GM12865 (cell line): ENCODE data around the gene NFIX.

ENCODE experiments used
- DNase-seq: peaks from one replicate; pipeline ENCODE4 v3.0.0; 2010; ENCODE audit warnings: low read depth
- H3K4me3 ChIP-seq: 2 replicates; pipeline ENCODE4 v1.5.1; 2011; ENCODE audit warnings: mild to moderate bottlenecking, low read depth, low read length, control low read depth
- TF ChIP-seq, protein P1 (sequence below): IDR thresholded peaks from 2 replicates; pipeline ENCODE4 v1.5.1; 2011; ENCODE audit warnings: low read length, control low read depth, low read depth, inconsistent platforms; ENCODE audit not compliant: insufficient read depth; ENCODE audit errors: missing control alignments

NFIX gene

DNA sequence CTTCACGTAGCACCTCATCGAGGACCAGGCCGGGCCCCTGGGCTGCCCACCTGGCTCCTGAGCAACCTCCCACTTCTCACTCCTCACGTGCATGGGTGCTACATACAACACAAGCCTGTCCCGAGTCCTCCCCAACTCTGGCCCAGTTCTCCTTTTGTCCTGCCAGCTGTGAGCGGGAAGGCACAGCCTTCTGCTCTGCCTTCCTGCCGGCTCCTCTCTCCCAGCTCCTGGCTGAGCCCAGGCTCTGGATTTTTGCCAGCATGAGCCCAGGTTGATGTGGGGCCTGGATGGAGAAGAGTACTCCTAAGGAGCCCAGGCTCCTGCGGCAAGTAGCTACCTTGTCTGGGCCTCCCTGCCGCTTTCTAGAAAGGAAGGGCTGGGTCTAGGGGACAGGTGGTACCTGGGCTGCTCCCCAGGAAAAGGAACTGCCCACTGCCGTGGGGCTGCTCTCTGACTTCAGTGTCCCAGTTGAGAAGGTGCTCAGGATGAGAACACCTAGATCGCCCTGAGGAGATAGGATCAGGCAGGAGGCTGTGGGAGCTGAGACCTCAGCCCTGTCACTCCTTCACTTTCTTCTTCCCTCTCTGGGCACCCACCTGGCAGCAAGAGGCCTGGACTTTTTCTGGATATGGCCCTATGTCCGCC is 83.7 kb downstream of the NFIX start:
- no peak for DNase-seq
- TF ChIP-seq, protein P1, sequence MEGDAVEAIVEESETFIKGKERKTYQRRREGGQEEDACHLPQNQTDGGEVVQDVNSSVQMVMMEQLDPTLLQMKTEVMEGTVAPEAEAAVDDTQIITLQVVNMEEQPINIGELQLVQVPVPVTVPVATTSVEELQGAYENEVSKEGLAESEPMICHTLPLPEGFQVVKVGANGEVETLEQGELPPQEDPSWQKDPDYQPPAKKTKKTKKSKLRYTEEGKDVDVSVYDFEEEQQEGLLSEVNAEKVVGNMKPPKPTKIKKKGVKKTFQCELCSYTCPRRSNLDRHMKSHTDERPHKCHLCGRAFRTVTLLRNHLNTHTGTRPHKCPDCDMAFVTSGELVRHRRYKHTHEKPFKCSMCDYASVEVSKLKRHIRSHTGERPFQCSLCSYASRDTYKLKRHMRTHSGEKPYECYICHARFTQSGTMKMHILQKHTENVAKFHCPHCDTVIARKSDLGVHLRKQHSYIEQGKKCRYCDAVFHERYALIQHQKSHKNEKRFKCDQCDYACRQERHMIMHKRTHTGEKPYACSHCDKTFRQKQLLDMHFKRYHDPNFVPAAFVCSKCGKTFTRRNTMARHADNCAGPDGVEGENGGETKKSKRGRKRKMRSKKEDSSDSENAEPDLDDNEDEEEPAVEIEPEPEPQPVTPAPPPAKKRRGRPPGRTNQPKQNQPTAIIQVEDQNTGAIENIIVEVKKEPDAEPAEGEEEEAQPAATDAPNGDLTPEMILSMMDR: no peak
- no peak overlapping the region for H3K4me3 ChIP-seq

DNA sequence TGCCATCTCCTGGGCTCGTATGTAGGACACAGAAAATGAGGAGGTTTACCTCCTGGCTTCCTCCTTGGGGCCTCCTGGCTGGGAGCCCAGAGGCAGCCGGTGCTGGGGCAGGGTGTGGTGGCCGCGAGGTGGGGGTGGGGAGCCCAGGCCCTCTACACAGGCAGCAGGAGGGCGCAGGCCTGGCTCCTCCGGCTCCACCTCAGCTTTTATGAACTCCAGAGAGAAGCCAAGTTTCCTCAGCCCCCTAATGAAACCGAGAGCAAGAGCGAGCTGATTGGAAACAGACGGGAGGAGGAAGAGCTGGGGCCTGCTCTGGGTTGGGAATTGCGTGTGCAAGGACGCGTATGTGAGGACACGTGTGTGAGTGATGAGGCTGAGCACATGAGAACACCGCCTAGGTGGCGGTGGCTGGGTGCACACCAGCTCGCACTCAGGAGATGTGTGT is 84.3 kb downstream of the NFIX start:
- no peak for DNase-seq
- no peak overlapping the region for H3K4me3 ChIP-seq
- TF ChIP-seq, protein P1: no peak

DNA sequence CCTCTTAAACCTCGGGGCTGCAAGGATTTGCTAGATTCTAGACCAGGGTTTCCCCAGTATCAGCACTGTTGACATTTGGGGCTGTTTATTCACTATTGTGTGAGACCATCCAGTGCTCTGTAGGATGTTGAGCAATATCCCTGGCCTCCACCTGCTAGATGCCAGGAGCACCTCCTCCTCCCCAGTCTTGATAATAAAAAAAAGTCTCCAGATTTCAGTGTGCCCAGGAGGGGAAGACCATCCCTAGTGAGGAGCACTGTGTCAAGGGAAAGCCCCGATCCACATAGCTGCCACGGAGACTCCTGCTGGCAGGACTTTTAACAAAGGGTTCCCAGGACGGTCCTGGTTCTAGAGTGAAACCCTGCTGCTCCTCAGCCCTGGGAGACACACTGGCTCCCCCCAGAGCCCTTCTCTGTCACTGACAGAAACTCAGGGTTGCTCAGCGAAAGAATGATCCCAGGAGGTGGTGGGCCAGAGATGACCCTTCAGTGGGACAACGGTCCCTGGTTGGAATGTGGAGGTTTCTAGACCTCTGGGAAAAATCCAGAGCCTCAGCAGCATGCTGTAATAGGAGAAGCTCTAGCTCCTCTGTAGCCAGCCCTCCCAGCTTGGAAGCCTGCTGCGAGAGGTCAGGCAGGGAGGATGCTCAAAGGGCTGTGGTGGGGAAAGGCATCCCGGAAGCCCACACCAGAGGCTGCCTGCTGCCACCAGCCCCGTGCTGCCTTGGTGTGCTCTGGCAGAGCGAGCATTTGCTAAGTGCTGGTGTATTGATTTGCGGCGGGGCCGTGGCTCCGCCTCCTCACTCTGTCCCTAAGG is 87.1 kb downstream of the NFIX start:
- TF ChIP-seq, protein P1: peak; percentile 0
- no peak overlapping the region for H3K4me3 ChIP-seq
- DNase-seq: no peak

DNA sequence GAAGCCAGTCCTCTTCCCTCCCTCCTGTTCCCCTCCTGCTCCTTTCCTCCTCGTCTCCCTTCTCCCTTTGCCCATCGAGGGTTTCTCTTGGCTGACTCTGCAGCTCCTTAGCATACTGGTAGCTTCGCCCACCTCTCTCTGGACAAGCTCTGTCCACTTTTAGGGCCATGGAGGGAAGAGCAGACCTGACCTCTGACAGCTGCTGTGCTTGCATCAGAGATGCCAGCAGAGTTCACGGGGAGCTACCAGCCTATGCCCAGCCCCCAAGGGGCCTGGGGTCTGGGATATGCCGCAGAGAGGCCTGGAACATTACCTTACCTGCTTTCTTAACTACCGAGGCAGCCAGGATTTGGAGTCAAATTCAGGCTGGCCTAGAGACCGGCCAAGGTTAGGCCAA is 87.7 kb downstream of the NFIX start:
- TF ChIP-seq, protein P1: no peak
- H3K4me3 ChIP-seq: no peak overlapping the region
- DNase-seq: no peak

DNA sequence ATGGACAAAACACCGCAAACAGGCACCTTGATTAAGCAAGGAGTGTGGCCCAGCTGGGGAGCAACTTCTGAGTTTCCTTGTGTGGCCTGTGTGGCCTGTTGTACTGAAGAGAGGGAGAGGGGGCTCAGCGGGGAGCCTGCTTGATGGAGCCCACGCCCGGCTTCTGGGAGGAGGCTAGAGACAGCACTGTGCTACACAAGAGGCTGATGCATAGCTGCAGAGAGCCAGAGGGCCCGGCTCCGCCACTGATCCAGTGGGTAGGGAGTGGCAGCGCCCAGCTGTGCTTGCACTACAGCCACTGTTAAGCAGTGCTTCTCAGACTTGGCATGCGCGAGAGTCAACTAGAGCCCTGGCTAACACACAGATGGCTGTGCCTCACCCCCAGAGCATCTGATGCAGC is 88.4 kb downstream of the NFIX start:
- TF ChIP-seq, protein P1: no peak
- H3K4me3 ChIP-seq: no peak overlapping the region
- no peak for DNase-seq

DNA sequence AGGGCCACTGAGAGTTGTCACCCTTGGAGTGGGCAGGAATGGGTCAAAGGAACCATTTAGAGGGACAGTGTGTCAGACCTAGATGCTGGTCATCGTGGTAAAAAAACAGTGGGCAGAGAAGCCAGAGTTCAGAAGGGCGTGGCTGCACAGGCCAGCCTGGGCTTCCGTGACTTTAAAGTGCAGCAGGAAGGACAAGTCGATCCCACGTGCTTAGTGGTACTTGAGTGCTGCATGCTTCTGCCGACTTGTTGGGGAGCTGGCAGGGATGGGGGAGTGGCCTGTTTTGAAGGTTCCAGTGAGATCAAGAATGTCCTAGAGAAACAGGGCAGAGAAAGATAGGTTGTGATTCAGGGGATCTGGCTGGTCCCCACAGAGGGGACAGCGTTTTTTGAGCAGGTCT is 90.4 kb downstream of the NFIX start:
- no peak overlapping the region for H3K4me3 ChIP-seq
- TF ChIP-seq, protein P1: no peak
- no peak for DNase-seq
